Ishikawa (cell line): ENCODE results near the gene TMEM132D.

Experiments used
- CEBPB ChIP-seq: IDR thresholded peaks from 2 replicates; pipeline ENCODE4 v1.6.1; 2012
- CREB1 ChIP-seq: IDR thresholded peaks from 2 replicates; pipeline ENCODE4 v1.6.1; 2012; ENCODE audit warnings: low read depth
- RAD21 ChIP-seq: IDR thresholded peaks from 2 replicates; pipeline ENCODE4 v1.6.1; 2012; ENCODE audit warnings: low read depth
- TAF1 ChIP-seq: IDR thresholded peaks from 2 replicates; pipeline ENCODE4 v1.6.1; 2012; ENCODE audit warnings: low read depth, mild to moderate bottlenecking

DNA sequence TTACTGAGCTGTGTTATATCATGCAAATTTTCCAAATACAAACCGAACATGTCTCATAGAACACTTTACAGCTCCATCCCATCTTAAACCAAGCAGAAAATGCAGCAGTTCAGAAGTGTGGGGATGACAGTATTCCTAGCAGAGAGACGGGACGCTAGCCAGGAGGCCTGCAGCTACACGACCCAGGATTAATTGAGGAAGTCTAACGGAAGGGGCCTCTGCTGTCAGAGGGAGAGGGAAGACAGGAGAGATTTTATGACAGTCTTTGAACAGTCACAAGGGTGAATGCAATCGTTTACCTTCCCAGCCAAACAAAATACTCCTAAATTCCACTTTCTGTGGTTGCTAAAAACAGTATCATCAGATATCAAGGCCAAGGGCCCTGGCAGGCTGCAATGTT is 261.9 kb downstream of the TMEM132D start:
- no peak for TF ChIP-seq RAD21
- no peak for TF ChIP-seq CEBPB
- TF ChIP-seq CREB1 = no peak
- TF ChIP-seq TAF1 = no peak
